Testis (tissue), 3 donors: Measurements from ENCODE around the gene ZNF605. TPM values are rescaled to one million over a fixed set of nuclear protein-coding genes. Genes with fewer than 3 reads are reported as not detected.
"Not testable (repeated sequence)": the region's sequence is repeated elsewhere in the genome, so short reads cannot be mapped to it uniquely, and the experiment has no call there.

Experiments used
- DNase-seq: peaks from one replicate; pipeline ENCODE4 v3.0.0-alpha.2; 2019
- H3K27ac ChIP-seq, 2 donors: fragments of 200-600 bp; sonication (generic); one replicate each; pipeline ENCODE4 v1.5.1; 2019
- H3K27me3 ChIP-seq: fragments of 200-600 bp; sonication (generic); one replicate; pipeline ENCODE4 v1.5.1; 2019
- H3K36me3 ChIP-seq: fragments of 200-600 bp; sonication (generic); one replicate; pipeline ENCODE4 v1.5.1; 2017; ENCODE audit warnings: low read depth; ENCODE audit errors: missing control alignments
- H3K4me1 ChIP-seq: fragments of 200-600 bp; sonication (generic); one replicate; pipeline ENCODE4 v1.5.1; 2019
- H3K4me3 ChIP-seq, 2 donors: fragments of 200-600 bp; sonication (generic); one replicate each; pipeline ENCODE4 v1.5.1; 2017 to 2019
- H3K9me3 ChIP-seq: fragments of 200-600 bp; sonication (generic); one replicate; pipeline ENCODE4 v1.5.1; 2017
- POLR2A ChIP-seq: fragments of 450-650 bp; IDR thresholded peaks from one replicate; pipeline ENCODE4 v1.6.1; 2017; ENCODE audit warnings: antibody characterized with exemption, mild to moderate bottlenecking, moderate library complexity
- WGBS, 2 donors: methylation state at CpG; one replicate each; pipeline ENCODE4 v1.1.5; 2018; 5-methylcytosine and 5-hydroxymethylcytosine counted together
- intact Hi-C: fragments of 100-400 bp; cut with DNase I; formaldehyde crosslinking; loops from one replicate; pipeline ENCODE4 v1.15.1; 2023; ENCODE audit warnings: low total_unique reads
- polyA plus RNA-seq: library from polyadenylated mRNA; stranded (reverse); fragments of 350-450 nt; fragmentation: Illumina TruSeq; extraction: RNeasy Lipid Tissue Mini Kit (QIAGEN cat#74804); gene quantifications from one replicate; pipeline ENCODE4 v1.2.3, GENCODE V29; 2014; ENCODE audit warnings: low read depth, low replicate concordance; ENCODE audit not compliant: insufficient read depth
- total RNA-seq, 2 donors: library from RNA; depleted of rRNA; stranded (reverse); fragments of >200 nt; gene quantifications; one replicate each; pipeline ENCODE4 v1.2.3, GENCODE V29; 2016
- TF ChIP-seq, protein P1 (sequence below), 3 experiments: fragments of 450-650 bp in 2 of 3; fragments of 200-600 bp in 1 of 3; sonication (generic) in 1 of 3; IDR thresholded peaks; one replicate each; pipeline ENCODE4 v1.5.1; 2016 to 2019; ENCODE audit warnings: antibody characterized with exemption in 3 of 3, mild to moderate bottlenecking in 2 of 3, moderate library complexity in 1 of 3

The ZNF605 gene
- total and polyA plus RNA-seq, 3 donors from 2014 or later: 3.2 to 14.6 (median 13.4) TPM

DNA sequence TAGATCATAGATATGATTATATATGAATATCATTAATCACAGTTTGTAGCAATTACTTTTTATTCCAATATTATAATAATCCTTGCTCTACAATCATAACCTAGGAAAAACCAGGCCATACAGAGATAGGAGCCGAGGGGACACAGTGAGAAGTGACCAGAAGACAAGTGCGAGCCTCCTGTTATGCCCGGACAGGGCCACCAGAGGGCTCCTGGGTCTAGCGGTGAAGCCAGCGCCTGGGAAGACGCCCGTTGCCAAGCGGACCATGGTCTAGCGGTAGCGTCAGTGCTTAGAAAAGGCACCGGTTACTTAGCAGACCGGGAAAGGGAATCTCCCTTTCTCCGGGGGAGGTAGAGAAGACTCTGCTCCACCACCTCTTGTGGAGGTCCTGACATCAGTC, 20.8 kb upstream of the ZNF605 start:
- H3K4me1 ChIP-seq, H3K27me3 ChIP-seq, intact Hi-C loops, H3K27ac ChIP-seq, H3K9me3 ChIP-seq, H3K36me3 ChIP-seq: not testable (repeated sequence)
- TF ChIP-seq, protein P1, sequence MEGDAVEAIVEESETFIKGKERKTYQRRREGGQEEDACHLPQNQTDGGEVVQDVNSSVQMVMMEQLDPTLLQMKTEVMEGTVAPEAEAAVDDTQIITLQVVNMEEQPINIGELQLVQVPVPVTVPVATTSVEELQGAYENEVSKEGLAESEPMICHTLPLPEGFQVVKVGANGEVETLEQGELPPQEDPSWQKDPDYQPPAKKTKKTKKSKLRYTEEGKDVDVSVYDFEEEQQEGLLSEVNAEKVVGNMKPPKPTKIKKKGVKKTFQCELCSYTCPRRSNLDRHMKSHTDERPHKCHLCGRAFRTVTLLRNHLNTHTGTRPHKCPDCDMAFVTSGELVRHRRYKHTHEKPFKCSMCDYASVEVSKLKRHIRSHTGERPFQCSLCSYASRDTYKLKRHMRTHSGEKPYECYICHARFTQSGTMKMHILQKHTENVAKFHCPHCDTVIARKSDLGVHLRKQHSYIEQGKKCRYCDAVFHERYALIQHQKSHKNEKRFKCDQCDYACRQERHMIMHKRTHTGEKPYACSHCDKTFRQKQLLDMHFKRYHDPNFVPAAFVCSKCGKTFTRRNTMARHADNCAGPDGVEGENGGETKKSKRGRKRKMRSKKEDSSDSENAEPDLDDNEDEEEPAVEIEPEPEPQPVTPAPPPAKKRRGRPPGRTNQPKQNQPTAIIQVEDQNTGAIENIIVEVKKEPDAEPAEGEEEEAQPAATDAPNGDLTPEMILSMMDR (IDR thresholded peaks at IDR 0.05): peak in 1 of 3 experiments; percentile 37
- 29 to 53% methylated on average over 13 of the region's 13 CpGs for WGBS, 2 donors
- peak overlapping the region in 1 of 2 donors; percentile 0 for H3K4me3 ChIP-seq
- DNase-seq: peak; percentile 82

DNA sequence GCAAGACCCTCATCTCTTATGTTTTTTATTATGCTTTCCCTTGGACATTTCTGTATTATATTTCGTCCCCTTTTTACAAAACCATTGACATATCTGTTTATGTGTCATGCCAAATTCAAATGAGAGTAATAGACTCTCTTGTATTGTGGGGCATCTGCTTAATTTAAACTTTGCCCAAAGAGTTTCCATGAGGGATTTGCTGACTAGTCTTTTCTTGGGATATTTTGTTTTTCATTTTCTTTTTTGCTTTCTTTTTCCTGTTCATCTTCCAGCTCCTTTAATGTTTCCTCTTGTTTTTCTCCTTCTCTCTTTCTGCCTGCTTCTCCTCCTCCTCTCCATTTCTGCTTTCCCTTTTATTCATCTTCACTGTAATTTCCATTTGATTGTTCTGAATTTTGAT, 16.3 kb upstream of the ZNF605 start:
- H3K27ac ChIP-seq: no peak overlapping the region
- intact Hi-C loops: no loop called here
- no peaks in the 10 kb centered on the region for H3K27me3 ChIP-seq
- no peak overlapping the region for H3K4me3 ChIP-seq
- H3K9me3 ChIP-seq: no peaks in the 10 kb centered on the region
- DNase-seq: no peak
- no peak for TF ChIP-seq POLR2A
- TF ChIP-seq, protein P1 (IDR thresholded peaks at IDR 0.05): no peak
- WGBS, 2 donors: 83 to 85% methylated on average over 1 of the region's 1 CpG
- no peaks in the 10 kb centered on the region for H3K36me3 ChIP-seq
- no peaks in the 10 kb centered on the region for H3K4me1 ChIP-seq

DNA sequence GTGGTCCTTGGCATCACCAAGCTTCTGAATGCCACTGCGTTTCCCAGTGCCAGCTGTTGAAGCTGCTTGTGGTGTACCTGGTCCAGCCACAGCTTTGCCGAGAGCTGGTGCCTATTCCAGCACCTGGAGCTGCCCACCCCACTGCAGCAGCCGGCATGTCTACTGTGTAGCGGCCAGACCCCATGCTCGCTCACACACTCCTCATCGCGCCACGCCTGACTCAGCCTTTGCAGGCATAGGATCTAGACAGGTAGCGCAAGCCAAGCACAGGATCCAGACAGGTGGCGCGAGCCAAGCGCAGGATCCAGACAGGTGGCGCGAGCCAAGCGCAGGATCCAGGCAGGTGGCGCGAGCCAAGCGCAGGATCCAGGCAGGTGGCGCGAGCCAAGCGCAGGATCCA, 11.6 kb upstream of the ZNF605 start:
- Histone ChIP-seq H3K9me3 (no peaks in the 10 kb centered on the region), H3K4me3 (no peak overlapping the region), H3K36me3 (no peaks in the 10 kb centered on the region), H3K27ac (no peak overlapping the region), H3K4me1 (no peaks in the 10 kb centered on the region), H3K27me3 (no peaks in the 10 kb centered on the region)
- intact Hi-C loops: no loop called here
- 91 to 97% methylated on average over 19 to 21 of the region's 21 CpGs for WGBS, 2 donors
- TF ChIP-seq, protein P1 (IDR thresholded peaks at IDR 0.05): no peak
- TF ChIP-seq POLR2A: no peak
- DNase-seq: no peak

DNA sequence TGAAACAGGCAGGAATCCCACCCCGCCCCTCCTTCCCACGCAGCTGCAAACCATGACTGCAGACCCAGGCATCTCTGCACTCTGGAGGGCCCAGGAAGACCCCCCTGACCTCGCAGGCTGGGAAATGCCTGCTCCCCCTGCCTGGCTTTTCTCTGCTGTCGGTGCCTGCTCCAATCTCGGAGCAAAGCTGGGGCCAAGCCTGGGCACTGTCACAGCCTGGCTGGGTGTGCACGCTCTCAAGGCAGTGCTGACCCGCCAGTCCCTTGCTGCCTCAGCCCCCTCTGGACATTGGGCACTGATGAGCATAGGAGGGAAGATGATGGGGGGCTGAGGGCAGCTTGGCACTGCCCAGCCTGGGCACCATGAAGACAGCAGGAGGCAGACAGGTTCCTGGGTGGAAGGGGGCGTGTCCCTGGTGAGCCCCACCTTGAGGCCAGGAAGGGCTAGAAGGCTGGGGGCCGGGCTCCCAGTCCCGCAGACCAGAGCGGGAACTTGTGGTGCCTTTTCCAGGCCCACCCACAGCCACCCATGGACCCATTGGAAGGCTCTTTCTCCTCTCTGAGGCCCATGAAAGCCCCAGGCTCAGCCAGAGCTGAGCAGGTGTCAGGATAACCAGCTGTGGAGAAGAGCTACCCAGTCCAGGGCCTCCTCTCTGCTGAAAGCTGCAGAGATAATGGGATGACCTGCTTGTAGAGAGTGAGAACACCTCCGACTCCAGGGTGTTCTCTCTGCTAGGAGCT, 10.7 kb upstream of the ZNF605 start:
- TF ChIP-seq, protein P1 (IDR thresholded peaks at IDR 0.05): no peak
- TF ChIP-seq POLR2A: no peak
- no peak overlapping the region for H3K27ac ChIP-seq
- no peak for DNase-seq
- H3K36me3 ChIP-seq: no peaks in the 10 kb centered on the region
- no peaks in the 10 kb centered on the region for H3K9me3 ChIP-seq
- H3K4me3 ChIP-seq: peak overlapping the region in 1 of 2 donors; percentile 13
- H3K27me3 ChIP-seq: no peaks in the 10 kb centered on the region
- H3K4me1 ChIP-seq: no peaks in the 10 kb centered on the region
- WGBS, 2 donors: 63 to 83% methylated on average over 4 to 12 of the region's 12 CpGs
- intact Hi-C loops: no loop called here

DNA sequence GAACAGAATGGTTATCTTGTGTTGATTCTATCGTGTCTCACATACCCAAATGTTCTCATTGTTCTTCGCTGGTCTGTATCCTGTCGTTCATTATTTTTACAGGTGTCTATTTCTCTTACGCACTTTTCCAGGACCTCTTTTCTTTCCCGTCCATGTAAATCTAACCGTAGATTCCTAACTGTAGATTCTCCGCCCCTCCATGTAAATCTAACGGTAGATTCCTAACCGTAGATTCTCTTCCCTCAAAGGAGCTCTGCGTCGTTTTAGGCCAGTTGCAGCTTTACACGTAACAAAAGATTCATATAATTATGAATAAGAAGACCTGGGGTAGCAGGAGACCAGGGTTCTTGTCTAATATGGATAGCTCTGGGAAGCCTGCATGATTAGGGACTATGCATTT, 9.7 kb upstream of the ZNF605 start:
- intact Hi-C loops: no loop called here
- Histone ChIP-seq H3K27me3 (no peaks in the 10 kb centered on the region), H3K36me3 (no peaks in the 10 kb centered on the region), H3K9me3 (no peaks in the 10 kb centered on the region), H3K4me1 (no peaks in the 10 kb centered on the region), H3K27ac (no peak overlapping the region), H3K4me3 (peak overlapping the region; percentile 13 to 17)
- DNase-seq: no peak
- no peak for TF ChIP-seq POLR2A
- TF ChIP-seq, protein P1 (IDR thresholded peaks at IDR 0.05): no peak
- 67 to 73% methylated on average over 12 of the region's 12 CpGs for WGBS, 2 donors
